Ishikawa (cell line): ENCODE results near the gene PRKCSH.

Experiments used
- CEBPB ChIP-seq: IDR thresholded peaks from 2 replicates; pipeline ENCODE4 v1.6.1; 2012
- CREB1 ChIP-seq: IDR thresholded peaks from 2 replicates; pipeline ENCODE4 v1.6.1; 2012; ENCODE audit warnings: low read depth
- EGR1 ChIP-seq: IDR thresholded peaks from 2 replicates; pipeline ENCODE4 v1.6.1; 2012
- EP300 ChIP-seq: IDR thresholded peaks from 2 replicates; pipeline ENCODE4 v1.6.1; 2012; ENCODE audit warnings: borderline replicate concordance
- FOXM1 ChIP-seq: IDR thresholded peaks from 2 replicates; pipeline ENCODE4 v1.6.1; 2012; ENCODE audit warnings: low read depth, borderline replicate concordance
- MAX ChIP-seq: IDR thresholded peaks from 2 replicates; pipeline ENCODE4 v1.6.1; 2012
- NFIC ChIP-seq: IDR thresholded peaks from 2 replicates; pipeline ENCODE4 v1.6.1; 2012
- RAD21 ChIP-seq: IDR thresholded peaks from 2 replicates; pipeline ENCODE4 v1.6.1; 2012; ENCODE audit warnings: low read depth
- REST ChIP-seq: IDR thresholded peaks from 2 replicates; pipeline ENCODE4 v1.6.1; 2012; ENCODE audit warnings: low read depth, mild to moderate bottlenecking
- TAF1 ChIP-seq: IDR thresholded peaks from 2 replicates; pipeline ENCODE4 v1.6.1; 2012; ENCODE audit warnings: low read depth, mild to moderate bottlenecking
- TCF12 ChIP-seq: IDR thresholded peaks from 2 replicates; pipeline ENCODE4 v1.6.1; 2012; ENCODE audit warnings: low read depth
- TEAD4 ChIP-seq: IDR thresholded peaks from 2 replicates; pipeline ENCODE4 v1.6.1; 2012
- USF1 ChIP-seq: IDR thresholded peaks from 2 replicates; pipeline ENCODE4 v1.6.1; 2012
- YY1 ChIP-seq: IDR thresholded peaks from 2 replicates; pipeline ENCODE4 v1.6.1; 2012; ENCODE audit warnings: low read depth
- ZBTB7A ChIP-seq: IDR thresholded peaks from 2 replicates; pipeline ENCODE4 v1.6.1; 2012; ENCODE audit warnings: low read depth

PRKCSH gene

GRCh38 chr19:11495481-11495880 is 60.0 kb downstream of the PRKCSH start:
- TF ChIP-seq YY1 (no peak), RAD21 (no peak), EP300 (no peak), MAX (no peak), ZBTB7A (no peak), REST (no peak), CEBPB (no peak), TCF12 (no peak), NFIC (no peak), TAF1 (no peak), EGR1 (no peak), USF1 (no peak), FOXM1 (no peak), CREB1 (no peak)

- TF ChIP-seq TCF12 (no peak), TAF1 (no peak), REST (no peak), YY1 (no peak), EP300 (no peak), CEBPB (no peak)
These were observed 60.5 kb downstream of the PRKCSH start for GRCh38 chr19:11495885-11496284.

GRCh38 chr19:11496391-11497163 is 61.1 kb downstream of the PRKCSH start:
- TF ChIP-seq RAD21 (peak; percentile 61), MAX (no peak)

- TF ChIP-seq CEBPB (no peak), TAF1 (no peak)
These were observed 63.8 kb downstream of the PRKCSH start for GRCh38 chr19:11499220-11499726.

GRCh38 chr19:11499890-11500420 is 64.5 kb downstream of the PRKCSH start:
- TF ChIP-seq TCF12 (no peak), EGR1 (no peak), CEBPB (no peak), TEAD4 (no peak), RAD21 (no peak), ZBTB7A (no peak)
